GM19463 (cell line): Measurements from ENCODE around the gene AGK.

Experiments used
- ATAC-seq: cut with Tn5 transposase; IDR thresholded peaks from one replicate; pipeline ENCODE4 v1.9.1; 2021; ENCODE audit warnings: mild to moderate bottlenecking, moderate library complexity; ENCODE audit not compliant: unreplicated experiment

Gene AGK

DNA sequence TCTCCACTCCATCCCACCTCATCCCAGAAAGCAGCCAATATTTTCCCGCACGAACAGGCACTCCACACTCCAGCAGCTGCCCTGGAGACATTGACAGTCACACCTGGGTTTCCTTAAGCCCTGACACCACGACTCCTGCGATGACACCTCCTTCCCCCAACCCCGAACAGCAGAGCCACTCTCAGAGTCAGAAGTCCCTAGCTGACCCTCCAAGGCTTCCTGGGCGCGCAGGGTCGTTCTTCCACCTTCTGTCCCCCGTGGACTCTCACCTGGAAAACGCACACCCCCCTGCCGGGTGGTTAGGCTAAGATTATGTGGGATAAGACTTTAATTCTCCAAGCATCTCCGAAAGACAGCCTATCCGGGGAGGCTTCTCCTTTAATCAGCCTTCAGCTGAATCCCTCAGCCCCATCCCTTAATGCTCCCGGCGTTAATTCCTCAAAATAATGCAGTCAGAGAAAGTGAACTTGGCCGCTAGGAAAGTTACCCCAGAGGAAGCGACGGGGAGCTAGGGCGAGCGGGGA lies 149.7 kb downstream of the AGK start:
- no peak for ATAC-seq

DNA sequence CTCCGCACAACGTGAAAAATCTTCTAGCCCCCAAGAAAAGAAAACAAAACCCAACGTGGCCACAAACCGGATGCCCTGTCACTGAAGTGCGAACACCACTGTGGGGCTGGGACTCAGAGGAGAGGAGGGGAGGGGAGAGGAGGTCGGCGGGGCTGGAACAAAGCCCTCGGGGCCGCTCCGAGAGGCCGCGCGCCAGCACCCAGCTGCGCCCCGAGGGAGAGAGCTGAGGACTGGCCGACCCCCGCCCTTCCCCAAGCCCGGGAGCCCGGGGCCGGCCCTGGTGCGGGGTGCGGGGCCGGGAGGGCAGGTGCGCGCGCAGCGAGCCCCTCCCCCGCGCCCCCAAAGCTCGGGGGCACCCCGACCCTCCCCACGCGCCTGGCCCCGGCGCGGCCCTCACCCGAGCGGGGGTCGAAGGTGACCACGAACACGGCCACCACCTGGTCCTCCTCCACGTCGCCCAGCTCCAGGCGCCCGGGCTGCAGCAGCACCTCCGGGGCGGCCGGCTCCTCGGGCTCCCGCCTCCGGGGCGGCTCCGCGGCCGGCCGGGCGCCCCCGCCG lies 150.4 kb downstream of the AGK start:
- ATAC-seq: peak; percentile 79

DNA sequence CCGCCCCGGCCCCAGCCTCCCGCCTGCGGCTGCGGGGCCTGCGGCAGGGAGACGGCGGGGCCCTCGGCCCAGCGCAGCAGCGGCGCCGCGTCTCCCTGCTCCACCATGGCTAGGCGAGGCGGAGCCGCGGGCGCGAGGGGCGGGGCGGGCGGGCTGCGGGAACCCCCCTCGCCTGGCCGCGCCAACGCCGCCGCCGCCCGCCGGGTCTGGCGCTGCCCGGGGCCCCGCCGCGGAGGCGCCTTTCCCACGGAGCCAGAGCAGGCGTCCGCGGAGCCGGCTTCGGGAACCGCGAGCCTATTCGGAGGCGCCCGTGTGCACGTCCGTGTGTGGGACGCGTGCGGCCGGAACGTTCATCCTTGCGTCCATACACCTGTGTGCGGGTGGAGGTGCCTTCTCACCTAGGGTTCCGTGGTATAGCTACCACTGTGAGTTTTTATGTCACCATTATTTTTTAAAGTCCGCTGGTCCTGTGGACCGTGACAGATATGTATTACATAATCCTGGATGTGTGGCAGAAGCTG lies 150.9 kb downstream of the AGK start, which contains the start of gene DENND11:
Gene DENND11, minus strand, starts transcription at position 120 of the 521 bp plus-strand sequence. Its CDS starts 13 bp downstream, at position 107.
- peak; percentile 77 for ATAC-seq

DNA sequence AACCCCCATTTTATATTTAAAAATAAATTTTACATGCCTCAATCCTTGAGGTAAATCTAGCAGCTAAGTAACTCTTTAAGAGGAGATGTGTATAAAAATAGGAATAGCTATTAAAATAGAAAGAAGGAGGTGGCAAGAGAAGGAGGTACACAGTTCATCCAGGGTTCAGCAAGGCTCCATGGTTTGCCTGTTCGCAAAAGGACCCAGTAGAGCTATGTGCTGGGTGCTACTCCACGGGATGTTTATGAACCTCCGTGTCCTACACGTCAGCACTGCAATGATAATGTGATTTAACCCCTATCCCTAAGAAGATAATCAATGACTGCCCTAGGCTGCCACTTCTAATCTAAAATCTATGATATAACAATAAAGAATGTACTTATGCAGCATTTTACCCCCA lies 151.7 kb downstream of the AGK start:
- no peak for ATAC-seq

DNA sequence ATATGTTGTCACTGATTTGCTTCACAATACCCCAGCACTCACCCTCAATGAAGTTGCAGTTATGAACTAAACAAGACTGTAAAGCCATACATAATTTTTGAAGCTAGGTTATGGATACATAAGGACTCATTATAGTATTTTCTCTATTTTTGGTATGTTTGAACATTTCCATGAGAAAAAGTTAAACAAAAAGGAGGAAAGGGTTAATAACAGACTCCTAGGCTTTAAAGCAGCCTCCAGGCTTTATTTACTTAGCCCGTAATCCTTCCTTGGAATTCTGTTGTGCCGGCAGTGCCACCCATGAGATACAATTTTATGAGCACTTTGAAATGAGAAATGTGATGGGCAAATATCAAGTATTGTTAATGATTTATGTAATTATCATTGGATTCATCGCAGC lies 152.9 kb downstream of the AGK start:
- ATAC-seq: no peak

DNA sequence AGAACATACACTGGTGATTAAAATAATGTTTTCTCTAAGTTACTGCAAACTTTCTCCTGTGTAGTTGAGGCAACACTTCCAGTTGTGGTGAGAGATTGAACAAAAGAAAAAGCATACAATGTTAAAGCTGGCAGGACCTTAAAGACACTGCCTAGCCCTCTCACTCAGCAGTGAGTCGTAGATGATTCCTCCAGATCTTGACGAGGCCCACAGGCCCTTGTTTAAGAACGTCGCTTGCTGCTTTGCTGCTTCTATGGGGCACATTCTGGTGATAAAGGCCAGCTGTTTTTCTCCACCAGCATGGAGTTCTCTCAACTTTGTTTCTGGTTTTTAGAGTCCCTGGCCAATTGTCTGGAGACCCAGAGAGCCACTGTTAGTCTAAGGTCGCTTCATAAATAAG lies 153.5 kb downstream of the AGK start:
- no peak for ATAC-seq
